Measurements from ENCODE around the gene TAF1. TPM values are rescaled to one million over a fixed set of nuclear protein-coding genes. Genes with fewer than 3 reads are reported as not detected.
"Not testable (repeated sequence)": the region's sequence is repeated elsewhere in the genome, so short reads cannot be mapped to it uniquely, and the experiment has no call there.

The TAF1 gene
- total RNA-seq, 2 donors from 2014 or later: 43.1 to 44.9 TPM

GRCh38 chrX:71440401-71440800 lies 74.2 kb downstream of the TAF1 start:
- no peak overlapping the region for H3K27ac Mint-ChIP-seq
- TF ChIP-seq CTCF (conservative IDR thresholded peaks at IDR 0.05): no peak
- Histone ChIP-seq H3K9me3 (ENCODE audit: control insufficient read depth, low read length) (no peaks in the 10 kb centered on the region), H3K36me3 (ENCODE audit: control insufficient read depth, insufficient read depth, low read length) (peaks cover 32% of the 10 kb centered on the region), H3K27me3 (ENCODE audit: control insufficient read depth, insufficient read depth, low read length, poor library complexity, severe bottlenecking) (no peaks in the 10 kb centered on the region), H3K27ac (ENCODE audit: low read depth, low read length) (no peak overlapping the region), H3K4me3 (ENCODE audit: low read length) (no peak overlapping the region), H3K9ac (ENCODE audit: extremely low read depth, low read length, poor library complexity, severe bottlenecking) (no peak overlapping the region), H3K4me1 (ENCODE audit: control insufficient read depth, insufficient read depth, low read length) (no peaks in the 10 kb centered on the region)
- H3K4me1 Mint-ChIP-seq: no peaks in the 10 kb centered on the region
- no peaks in the 10 kb centered on the region for H3K27me3 Mint-ChIP-seq (ENCODE audit: insufficient read depth)
- no peak overlapping the region for H3K4me3 Mint-ChIP-seq
- WGBS, 2 experiments (ENCODE audit: insufficient coverage in 1 of 2, insufficient read length in 1 of 2): 95% methylated on average over 3 of the region's 4 CpGs; no CpG with 5 or more reads in 1 of the 2 experiments
- DNase-seq: no peak
- peaks cover 52% of the 10 kb centered on the region for H3K36me3 Mint-ChIP-seq (ENCODE audit: low read depth)
- peaks cover 61% of the 10 kb centered on the region for H3K9me3 Mint-ChIP-seq

GRCh38 chrX:71441809-71442208 lies 75.7 kb downstream of the TAF1 start:
- H3K4me1 ChIP-seq (ENCODE audit: control insufficient read depth, insufficient read depth, low read length); H3K4me1 Mint-ChIP-seq; H3K27ac ChIP-seq (ENCODE audit: low read depth, low read length); H3K27ac Mint-ChIP-seq; H3K9ac ChIP-seq (ENCODE audit: extremely low read depth, low read length, poor library complexity, severe bottlenecking); H3K9me3 ChIP-seq (ENCODE audit: control insufficient read depth, low read length); H3K27me3 Mint-ChIP-seq (ENCODE audit: insufficient read depth); H3K4me3 Mint-ChIP-seq; H3K4me3 ChIP-seq (ENCODE audit: low read length); DNase-seq; H3K27me3 ChIP-seq (ENCODE audit: control insufficient read depth, insufficient read depth, low read length, poor library complexity, severe bottlenecking): not testable (repeated sequence)
- WGBS, 2 experiments (ENCODE audit: insufficient coverage in 1 of 2, insufficient read length in 1 of 2): no CpG with 5 or more reads among the region's 2 CpGs
- H3K36me3 Mint-ChIP-seq (ENCODE audit: low read depth): peaks cover 56% of the 10 kb centered on the region
- H3K9me3 Mint-ChIP-seq: peaks cover 62% of the 10 kb centered on the region
- H3K36me3 ChIP-seq (ENCODE audit: control insufficient read depth, insufficient read depth, low read length): peaks cover 39% of the 10 kb centered on the region

- Mint-ChIP-seq H3K36me3 (ENCODE audit: low read depth) (peaks cover 48% of the 10 kb centered on the region), H3K27ac (no peak overlapping the region), H3K4me1 (no peaks in the 10 kb centered on the region), H3K27me3 (ENCODE audit: insufficient read depth) (no peaks in the 10 kb centered on the region), H3K9me3 (peaks cover 48% of the 10 kb centered on the region), H3K4me3 (no peak overlapping the region)
- TF ChIP-seq CTCF (conservative IDR thresholded peaks at IDR 0.05): no peak
- H3K9ac ChIP-seq (ENCODE audit: extremely low read depth, low read length, poor library complexity, severe bottlenecking): no peak overlapping the region
- DNase-seq: no peak
- no peak overlapping the region for H3K27ac ChIP-seq (ENCODE audit: low read depth, low read length)
- H3K4me1 ChIP-seq (ENCODE audit: control insufficient read depth, insufficient read depth, low read length): no peaks in the 10 kb centered on the region
- WGBS, 2 experiments (ENCODE audit: insufficient coverage in 1 of 2, insufficient read length in 1 of 2): 85% methylated on average over 2 of the region's 2 CpGs; no CpG with 5 or more reads in 1 of the 2 experiments
- H3K36me3 ChIP-seq (ENCODE audit: control insufficient read depth, insufficient read depth, low read length): peaks cover 48% of the 10 kb centered on the region
- no peak overlapping the region for H3K4me3 ChIP-seq (ENCODE audit: low read length)
- no peaks in the 10 kb centered on the region for H3K27me3 ChIP-seq (ENCODE audit: control insufficient read depth, insufficient read depth, low read length, poor library complexity, severe bottlenecking)
- no peaks in the 10 kb centered on the region for H3K9me3 ChIP-seq (ENCODE audit: control insufficient read depth, low read length)
These were observed 84.4 kb downstream of the TAF1 start for GRCh38 chrX:71450433-71451106.

GRCh38 chrX:71451518-71451917 lies 85.4 kb downstream of the TAF1 start:
- peaks cover 46% of the 10 kb centered on the region for H3K9me3 Mint-ChIP-seq

More at GRCh38 chrX:71451518-71451917, 85.4 kb downstream of the TAF1 start:
- H3K36me3 ChIP-seq (ENCODE audit: control insufficient read depth, insufficient read depth, low read length): peaks cover 52% of the 10 kb centered on the region
- not testable (repeated sequence) for H3K4me1 Mint-ChIP-seq; H3K4me1 ChIP-seq (ENCODE audit: control insufficient read depth, insufficient read depth, low read length); H3K4me3 ChIP-seq (ENCODE audit: low read length); H3K9me3 ChIP-seq (ENCODE audit: control insufficient read depth, low read length); H3K9ac ChIP-seq (ENCODE audit: extremely low read depth, low read length, poor library complexity, severe bottlenecking); H3K27me3 Mint-ChIP-seq (ENCODE audit: insufficient read depth); H3K27ac Mint-ChIP-seq; H3K4me3 Mint-ChIP-seq; H3K27me3 ChIP-seq (ENCODE audit: control insufficient read depth, insufficient read depth, low read length, poor library complexity, severe bottlenecking); DNase-seq; H3K27ac ChIP-seq (ENCODE audit: low read depth, low read length)
- H3K36me3 Mint-ChIP-seq (ENCODE audit: low read depth): peaks cover 53% of the 10 kb centered on the region
- 74% methylated on average over 2 of the region's 6 CpGs; no CpG with 5 or more reads in 1 of the 2 experiments for WGBS, 2 experiments (ENCODE audit: insufficient coverage in 1 of 2, insufficient read length in 1 of 2)

Measured in endodermal cell (in vitro differentiated cells).